K562 (cell line): ENCODE data around the gene TMEM167B.
"Not testable (repeated sequence)": the region's sequence is repeated elsewhere in the genome, so short reads cannot be mapped to it uniquely, and the experiment has no call there.

Experiments used
- BACH1 ChIP-seq: fragments of 200-800 bp; sonication (Bioruptor generic); IDR thresholded peaks from 2 replicates; pipeline ENCODE4 v1.6.1; 2016; ENCODE audit warnings: missing genetic modification characterization, missing compliant biosample characterization
- CTCF ChIP-seq, 3 experiments: IDR thresholded peaks in 2 of 3; conservative IDR thresholded peaks in 1 of 3; 2 replicates each; pipeline ENCODE4 v1.5.1; 2011 to 2012; ENCODE audit warnings: low read length in 3 of 3, mild to moderate bottlenecking in 3 of 3, control low read depth in 2 of 3, improper control_type of control experiment in 1 of 3, inconsistent platforms in 1 of 3, low read depth in 1 of 3, mixed read lengths in 1 of 3, moderate library complexity in 1 of 3; ENCODE audit not compliant: insufficient read depth in 2 of 3
- E2F3 ChIP-seq: fragments of 250-450 bp; sonication (Bioruptor Pico); IDR thresholded peaks from 2 replicates; pipeline ENCODE4 v1.4.0; 2020; ENCODE audit warnings: mild to moderate bottlenecking
- NBN ChIP-seq: fragments of 450-650 bp; IDR thresholded peaks from 2 replicates; pipeline ENCODE4 v1.6.1; 2016; ENCODE audit warnings: low read depth, mild to moderate bottlenecking
- RBM22 ChIP-seq: fragments of 200-400 bp; formaldehyde crosslinking; IDR thresholded peaks from 2 replicates; pipeline ENCODE4 v1.6.1; 2018; ENCODE audit warnings: low read length, low read depth; ENCODE audit not compliant: poor library complexity, severe bottlenecking
- TAF1 ChIP-seq: IDR thresholded peaks from 2 replicates; pipeline ENCODE4 v1.6.1; 2011; ENCODE audit warnings: mild to moderate bottlenecking, low read length, moderate library complexity; ENCODE audit not compliant: insufficient read depth, control insufficient read depth, severe bottlenecking; ENCODE audit errors: extremely low read depth
- TEAD1 ChIP-seq, 2 experiments: fragments of 450-650 bp in 1 of 2; sonication (generic) in 1 of 2; formaldehyde crosslinking; IDR thresholded peaks; 2 replicates each; pipeline versions ENCODE4 v1.4.0 to v1.8.0; 2020 to 2022; ENCODE audit warnings: mild to moderate bottlenecking in 2 of 2, missing genetic modification reagents in 1 of 2
- USF2 ChIP-seq: sonication (generic); formaldehyde crosslinking; IDR thresholded peaks from 2 replicates; pipeline ENCODE4 v1.5.0; 2020; ENCODE audit warnings: missing genetic modification reagents
- ZBTB33 ChIP-seq: sonication (generic); formaldehyde crosslinking; IDR thresholded peaks from 2 replicates; pipeline ENCODE4 v1.8.1; 2023; ENCODE audit warnings: mild to moderate bottlenecking, missing genetic modification reagents
- ZNF655 ChIP-seq: fragments of 250-450 bp; sonication (Bioruptor Pico); IDR thresholded peaks from 2 replicates; pipeline ENCODE4 v1.5.0; 2021

- not testable (repeated sequence) for TF ChIP-seq E2F3 (CRISPR knock-in tag); ZBTB33; TEAD1 (CRISPR knock-in tag; IDR thresholded peaks at IDR 0.05); TAF1; USF2 (CRISPR knock-in tag); NBN; CTCF (IDR thresholded peaks at IDR 0.05 in 2 of 3, conservative IDR thresholded peaks at IDR 0.05 in 1 of 3; ENCODE audit: insufficient read depth in 2 of 3, low read depth in 1 of 3, low read length in 3 of 3); RBM22; BACH1 (tag); ZNF655 (CRISPR knock-in tag)
These were observed 52.2 kb downstream of the TMEM167B start for GRCh38 chr1:109142725-109143124.
